Measurements from ENCODE around the gene GABBR2. TPM values are rescaled to one million over a fixed set of nuclear protein-coding genes. Genes with fewer than 3 reads are reported as not detected.

GABBR2 gene
- total and polyA plus RNA-seq, 9 of the 15 experiments (the other 6 are each of a cell fraction or from before 2014, with no cell fraction given), result 0.15 to 1.9 (median 0.32) TPM

DNA sequence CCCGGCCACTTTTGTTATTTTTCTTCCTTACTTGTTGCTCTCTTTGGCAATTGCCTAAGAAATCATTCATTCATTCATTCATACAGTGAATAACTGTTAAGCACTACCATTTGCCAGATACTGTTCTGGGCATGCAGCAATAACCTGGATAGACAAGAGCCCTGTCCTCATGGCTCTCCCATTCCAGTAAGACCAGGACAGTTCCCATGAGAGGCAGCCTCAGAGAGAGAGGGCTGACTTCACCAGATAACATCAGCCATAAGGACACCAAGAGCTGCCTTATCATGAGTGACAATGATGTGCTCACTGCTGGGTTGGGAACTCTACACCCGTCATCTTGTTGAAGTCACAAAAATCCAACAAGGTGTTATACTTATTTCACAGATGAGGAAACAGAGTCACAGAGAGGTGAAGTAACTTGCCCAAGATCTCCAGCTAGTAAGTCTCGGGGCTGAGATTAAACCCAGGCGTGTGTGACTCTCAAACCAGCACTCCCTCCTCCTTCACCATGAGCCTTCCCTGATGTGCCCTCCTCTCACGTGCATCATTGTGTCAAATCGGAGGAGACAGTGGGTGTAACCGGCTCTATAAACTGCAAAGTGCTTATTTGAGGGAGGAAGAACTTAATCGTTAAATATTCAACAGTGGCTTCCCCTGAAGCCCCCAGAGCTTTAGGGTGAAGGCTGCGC is 392.1 kb downstream of the GABBR2 start (continued):
- TF ChIP-seq, protein P1, sequence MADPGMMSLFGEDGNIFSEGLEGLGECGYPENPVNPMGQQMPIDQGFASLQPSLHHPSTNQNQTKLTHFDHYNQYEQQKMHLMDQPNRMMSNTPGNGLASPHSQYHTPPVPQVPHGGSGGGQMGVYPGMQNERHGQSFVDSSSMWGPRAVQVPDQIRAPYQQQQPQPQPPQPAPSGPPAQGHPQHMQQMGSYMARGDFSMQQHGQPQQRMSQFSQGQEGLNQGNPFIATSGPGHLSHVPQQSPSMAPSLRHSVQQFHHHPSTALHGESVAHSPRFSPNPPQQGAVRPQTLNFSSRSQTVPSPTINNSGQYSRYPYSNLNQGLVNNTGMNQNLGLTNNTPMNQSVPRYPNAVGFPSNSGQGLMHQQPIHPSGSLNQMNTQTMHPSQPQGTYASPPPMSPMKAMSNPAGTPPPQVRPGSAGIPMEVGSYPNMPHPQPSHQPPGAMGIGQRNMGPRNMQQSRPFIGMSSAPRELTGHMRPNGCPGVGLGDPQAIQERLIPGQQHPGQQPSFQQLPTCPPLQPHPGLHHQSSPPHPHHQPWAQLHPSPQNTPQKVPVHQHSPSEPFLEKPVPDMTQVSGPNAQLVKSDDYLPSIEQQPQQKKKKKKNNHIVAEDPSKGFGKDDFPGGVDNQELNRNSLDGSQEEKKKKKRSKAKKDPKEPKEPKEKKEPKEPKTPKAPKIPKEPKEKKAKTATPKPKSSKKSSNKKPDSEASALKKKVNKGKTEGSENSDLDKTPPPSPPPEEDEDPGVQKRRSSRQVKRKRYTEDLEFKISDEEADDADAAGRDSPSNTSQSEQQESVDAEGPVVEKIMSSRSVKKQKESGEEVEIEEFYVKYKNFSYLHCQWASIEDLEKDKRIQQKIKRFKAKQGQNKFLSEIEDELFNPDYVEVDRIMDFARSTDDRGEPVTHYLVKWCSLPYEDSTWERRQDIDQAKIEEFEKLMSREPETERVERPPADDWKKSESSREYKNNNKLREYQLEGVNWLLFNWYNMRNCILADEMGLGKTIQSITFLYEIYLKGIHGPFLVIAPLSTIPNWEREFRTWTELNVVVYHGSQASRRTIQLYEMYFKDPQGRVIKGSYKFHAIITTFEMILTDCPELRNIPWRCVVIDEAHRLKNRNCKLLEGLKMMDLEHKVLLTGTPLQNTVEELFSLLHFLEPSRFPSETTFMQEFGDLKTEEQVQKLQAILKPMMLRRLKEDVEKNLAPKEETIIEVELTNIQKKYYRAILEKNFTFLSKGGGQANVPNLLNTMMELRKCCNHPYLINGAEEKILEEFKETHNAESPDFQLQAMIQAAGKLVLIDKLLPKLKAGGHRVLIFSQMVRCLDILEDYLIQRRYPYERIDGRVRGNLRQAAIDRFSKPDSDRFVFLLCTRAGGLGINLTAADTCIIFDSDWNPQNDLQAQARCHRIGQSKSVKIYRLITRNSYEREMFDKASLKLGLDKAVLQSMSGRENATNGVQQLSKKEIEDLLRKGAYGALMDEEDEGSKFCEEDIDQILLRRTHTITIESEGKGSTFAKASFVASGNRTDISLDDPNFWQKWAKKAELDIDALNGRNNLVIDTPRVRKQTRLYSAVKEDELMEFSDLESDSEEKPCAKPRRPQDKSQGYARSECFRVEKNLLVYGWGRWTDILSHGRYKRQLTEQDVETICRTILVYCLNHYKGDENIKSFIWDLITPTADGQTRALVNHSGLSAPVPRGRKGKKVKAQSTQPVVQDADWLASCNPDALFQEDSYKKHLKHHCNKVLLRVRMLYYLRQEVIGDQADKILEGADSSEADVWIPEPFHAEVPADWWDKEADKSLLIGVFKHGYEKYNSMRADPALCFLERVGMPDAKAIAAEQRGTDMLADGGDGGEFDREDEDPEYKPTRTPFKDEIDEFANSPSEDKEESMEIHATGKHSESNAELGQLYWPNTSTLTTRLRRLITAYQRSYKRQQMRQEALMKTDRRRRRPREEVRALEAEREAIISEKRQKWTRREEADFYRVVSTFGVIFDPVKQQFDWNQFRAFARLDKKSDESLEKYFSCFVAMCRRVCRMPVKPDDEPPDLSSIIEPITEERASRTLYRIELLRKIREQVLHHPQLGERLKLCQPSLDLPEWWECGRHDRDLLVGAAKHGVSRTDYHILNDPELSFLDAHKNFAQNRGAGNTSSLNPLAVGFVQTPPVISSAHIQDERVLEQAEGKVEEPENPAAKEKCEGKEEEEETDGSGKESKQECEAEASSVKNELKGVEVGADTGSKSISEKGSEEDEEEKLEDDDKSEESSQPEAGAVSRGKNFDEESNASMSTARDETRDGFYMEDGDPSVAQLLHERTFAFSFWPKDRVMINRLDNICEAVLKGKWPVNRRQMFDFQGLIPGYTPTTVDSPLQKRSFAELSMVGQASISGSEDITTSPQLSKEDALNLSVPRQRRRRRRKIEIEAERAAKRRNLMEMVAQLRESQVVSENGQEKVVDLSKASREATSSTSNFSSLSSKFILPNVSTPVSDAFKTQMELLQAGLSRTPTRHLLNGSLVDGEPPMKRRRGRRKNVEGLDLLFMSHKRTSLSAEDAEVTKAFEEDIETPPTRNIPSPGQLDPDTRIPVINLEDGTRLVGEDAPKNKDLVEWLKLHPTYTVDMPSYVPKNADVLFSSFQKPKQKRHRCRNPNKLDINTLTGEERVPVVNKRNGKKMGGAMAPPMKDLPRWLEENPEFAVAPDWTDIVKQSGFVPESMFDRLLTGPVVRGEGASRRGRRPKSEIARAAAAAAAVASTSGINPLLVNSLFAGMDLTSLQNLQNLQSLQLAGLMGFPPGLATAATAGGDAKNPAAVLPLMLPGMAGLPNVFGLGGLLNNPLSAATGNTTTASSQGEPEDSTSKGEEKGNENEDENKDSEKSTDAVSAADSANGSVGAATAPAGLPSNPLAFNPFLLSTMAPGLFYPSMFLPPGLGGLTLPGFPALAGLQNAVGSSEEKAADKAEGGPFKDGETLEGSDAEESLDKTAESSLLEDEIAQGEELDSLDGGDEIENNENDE (IDR thresholded peaks at IDR 0.05; ENCODE audit: low read depth, low read length), result no peak
- TF ChIP-seq, protein P2, sequence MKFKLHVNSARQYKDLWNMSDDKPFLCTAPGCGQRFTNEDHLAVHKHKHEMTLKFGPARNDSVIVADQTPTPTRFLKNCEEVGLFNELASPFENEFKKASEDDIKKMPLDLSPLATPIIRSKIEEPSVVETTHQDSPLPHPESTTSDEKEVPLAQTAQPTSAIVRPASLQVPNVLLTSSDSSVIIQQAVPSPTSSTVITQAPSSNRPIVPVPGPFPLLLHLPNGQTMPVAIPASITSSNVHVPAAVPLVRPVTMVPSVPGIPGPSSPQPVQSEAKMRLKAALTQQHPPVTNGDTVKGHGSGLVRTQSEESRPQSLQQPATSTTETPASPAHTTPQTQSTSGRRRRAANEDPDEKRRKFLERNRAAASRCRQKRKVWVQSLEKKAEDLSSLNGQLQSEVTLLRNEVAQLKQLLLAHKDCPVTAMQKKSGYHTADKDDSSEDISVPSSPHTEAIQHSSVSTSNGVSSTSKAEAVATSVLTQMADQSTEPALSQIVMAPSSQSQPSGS (CRISPR knock-in tag; IDR thresholded peaks at IDR 0.05), result no peak
- TF ChIP-seq CBFB (CRISPR knock-in tag; IDR thresholded peaks at IDR 0.05), result no peak
- no peak for TF ChIP-seq CBX5 (IDR thresholded peaks at IDR 0.05; ENCODE audit: borderline replicate concordance, low read depth)
- TF ChIP-seq MYC (IDR thresholded peaks at IDR 0.05; ENCODE audit: low read depth, low read length), result 0 out of 2 replicates have a peak, but pooled peaks have one; percentile 14
- no peak for TF ChIP-seq MYC (CRISPR knock-in tag; IDR thresholded peaks at IDR 0.05; ENCODE audit: borderline replicate concordance, low read depth)
- no peak for TF ChIP-seq MAZ (CRISPR knock-in tag; conservative IDR thresholded peaks at IDR 0.05 in 1 of 2, IDR thresholded peaks at IDR 0.05 in 1 of 2)
- TF ChIP-seq CREM (IDR thresholded peaks at IDR 0.05; ENCODE audit: low read depth), result peak; percentile 26; the same call in 1 of the 2 replicates
- TF ChIP-seq JUNB (CRISPR knock-in tag; conservative IDR thresholded peaks at IDR 0.05), result no peak
- no peak for TF ChIP-seq MYBL2 (IDR thresholded peaks at IDR 0.05; ENCODE audit: low read depth)
- no peak for TF ChIP-seq MYBL2 (CRISPR knock-in tag; IDR thresholded peaks at IDR 0.05; ENCODE audit: borderline replicate concordance)
- TF ChIP-seq ELF1 (tag; IDR thresholded peaks at IDR 0.05), result no peak
- no peak for TF ChIP-seq IFI16 (CRISPR knock-in tag; IDR thresholded peaks at IDR 0.05)
- no peak for TF ChIP-seq ESRRB (CRISPR knock-in tag; IDR thresholded peaks at IDR 0.05; ENCODE audit: borderline replicate concordance)
- TF ChIP-seq TAF9B (IDR thresholded peaks at IDR 0.05; ENCODE audit: partially characterized antibody), result no peak
- no peak for TF ChIP-seq SPI1 (IDR thresholded peaks at IDR 0.05; ENCODE audit: borderline replicate concordance, low read depth, low read length)
- TF ChIP-seq ZNF239 (CRISPR knock-in tag; IDR thresholded peaks at IDR 0.05), result no peak

Data from K562 (cell line).